Measurements from ENCODE around the gene RHBDF1.

The RHBDF1 gene, protein sequence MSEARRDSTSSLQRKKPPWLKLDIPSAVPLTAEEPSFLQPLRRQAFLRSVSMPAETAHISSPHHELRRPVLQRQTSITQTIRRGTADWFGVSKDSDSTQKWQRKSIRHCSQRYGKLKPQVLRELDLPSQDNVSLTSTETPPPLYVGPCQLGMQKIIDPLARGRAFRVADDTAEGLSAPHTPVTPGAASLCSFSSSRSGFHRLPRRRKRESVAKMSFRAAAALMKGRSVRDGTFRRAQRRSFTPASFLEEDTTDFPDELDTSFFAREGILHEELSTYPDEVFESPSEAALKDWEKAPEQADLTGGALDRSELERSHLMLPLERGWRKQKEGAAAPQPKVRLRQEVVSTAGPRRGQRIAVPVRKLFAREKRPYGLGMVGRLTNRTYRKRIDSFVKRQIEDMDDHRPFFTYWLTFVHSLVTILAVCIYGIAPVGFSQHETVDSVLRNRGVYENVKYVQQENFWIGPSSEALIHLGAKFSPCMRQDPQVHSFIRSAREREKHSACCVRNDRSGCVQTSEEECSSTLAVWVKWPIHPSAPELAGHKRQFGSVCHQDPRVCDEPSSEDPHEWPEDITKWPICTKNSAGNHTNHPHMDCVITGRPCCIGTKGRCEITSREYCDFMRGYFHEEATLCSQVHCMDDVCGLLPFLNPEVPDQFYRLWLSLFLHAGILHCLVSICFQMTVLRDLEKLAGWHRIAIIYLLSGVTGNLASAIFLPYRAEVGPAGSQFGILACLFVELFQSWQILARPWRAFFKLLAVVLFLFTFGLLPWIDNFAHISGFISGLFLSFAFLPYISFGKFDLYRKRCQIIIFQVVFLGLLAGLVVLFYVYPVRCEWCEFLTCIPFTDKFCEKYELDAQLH

GRCh38 chr16:72561-73548, at the start of gene RHBDF1:
TSS of gene RHBDF1 (minus strand) at chr16:72631. CDS start at chr16:65015, 7,616 bp downstream.
- DNase-seq (ENCODE audit: low spot score), result no peak
- no peak for TF ChIP-seq CTCF (IDR thresholded peaks at IDR 0.05)
- peak within 1 kb of the TSS; percentile 86 for H3K4me3 ChIP-seq
- peak within 1 kb of the TSS; percentile 87 to 100 for H3K27ac ChIP-seq

GRCh38 chr16:120756-121155, 48.3 kb upstream of the RHBDF1 start:
- TF ChIP-seq CTCF (IDR thresholded peaks at IDR 0.05), result no peak
- no peak for DNase-seq (ENCODE audit: low spot score)
- Histone ChIP-seq H3K27ac (no peak overlapping the region), H3K4me3 (no peak overlapping the region)

DNA sequence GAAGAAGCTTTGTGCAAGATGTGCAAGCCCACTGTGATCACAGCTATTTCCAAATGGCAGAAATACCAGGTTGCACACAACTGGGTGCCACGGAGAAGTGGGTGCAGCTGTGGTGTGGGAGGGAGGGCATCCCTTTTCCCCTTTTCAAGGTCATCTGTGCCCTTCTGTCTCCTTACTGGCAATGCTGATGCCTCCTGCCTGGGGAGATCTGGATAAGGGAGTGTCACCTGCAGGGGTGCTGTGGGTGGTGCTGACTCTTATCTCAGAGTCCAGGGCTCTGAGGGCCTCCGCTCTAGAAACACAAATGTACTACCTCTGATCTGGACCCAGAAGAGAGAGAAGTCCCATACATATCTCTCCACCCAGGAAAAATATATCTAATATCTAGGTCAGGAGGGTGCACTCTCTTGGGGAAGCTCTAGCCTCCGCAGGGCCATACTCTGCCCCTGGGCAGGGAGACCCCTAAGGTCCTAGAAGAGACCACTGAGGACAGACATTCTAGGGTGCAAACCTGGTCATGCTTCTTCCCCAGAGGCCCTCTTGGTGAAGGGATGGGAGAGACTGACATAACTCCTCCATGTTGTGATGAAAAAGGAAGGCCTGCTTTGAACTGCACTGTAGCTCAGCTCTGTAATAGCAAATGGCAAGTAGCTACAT, 47.5 kb upstream of the RHBDF1 start:
- no peak for DNase-seq (ENCODE audit: low spot score)
- Histone ChIP-seq H3K27ac (no peak overlapping the region), H3K4me3 (no peak overlapping the region)
- no peak for TF ChIP-seq CTCF (IDR thresholded peaks at IDR 0.05)

- TF ChIP-seq CTCF (IDR thresholded peaks at IDR 0.05), result no peak
- DNase-seq (ENCODE audit: low spot score), result no peak
- Histone ChIP-seq H3K27ac (no peak overlapping the region), H3K4me3 (no peak overlapping the region)
These were observed 46.9 kb upstream of the RHBDF1 start for GRCh38 chr16:119295-119694.

- TF ChIP-seq CTCF (IDR thresholded peaks at IDR 0.05), result no peak
- no peak for DNase-seq (ENCODE audit: low spot score)
- Histone ChIP-seq H3K27ac (no peak overlapping the region), H3K4me3 (no peak overlapping the region)
These were observed 46.4 kb upstream of the RHBDF1 start for GRCh38 chr16:118857-119256.
